PFSK-1 (cell line): ENCODE measurements around the gene TRAF6.

ENCODE experiments used
- FOXP2 ChIP-seq: optimal IDR thresholded peaks from 2 replicates; pipeline ENCODE3; 2011; ENCODE audit warnings: borderline replicate concordance, control low read depth, inconsistent platforms; ENCODE audit not compliant: insufficient read depth; ENCODE audit errors: extremely low read length, extremely low read depth
- POLR2AphosphoS5 ChIP-seq: IDR thresholded peaks from 2 replicates; pipeline ENCODE4 v1.6.1; 2012; ENCODE audit warnings: low read depth, mild to moderate bottlenecking, control low read depth, low read length, moderate library complexity
- SIN3A ChIP-seq: IDR thresholded peaks from 2 replicates; pipeline ENCODE4 v1.6.1; 2012; ENCODE audit warnings: mild to moderate bottlenecking, low read length, moderate library complexity, borderline replicate concordance; ENCODE audit not compliant: insufficient read depth
- TAF1 ChIP-seq: IDR thresholded peaks from 2 replicates; pipeline ENCODE4 v1.6.1; 2012; ENCODE audit warnings: low read length, control low read depth, borderline replicate concordance; ENCODE audit not compliant: insufficient read depth
- TF ChIP-seq, protein P1 (sequence below), 2 experiments: IDR thresholded peaks; 2 replicates each; pipeline versions ENCODE4 v1.6.1 to v1.8.0; 2011 to 2012; ENCODE audit warnings: low read depth in 2 of 2, low read length in 2 of 2, control low read depth in 1 of 2, inconsistent platforms in 1 of 2, mild to moderate bottlenecking in 1 of 2, moderate library complexity in 1 of 2; ENCODE audit not compliant: insufficient read depth in 1 of 2

Gene TRAF6

GRCh38 chr11:36451045-36451444, 59.0 kb downstream of the TRAF6 start:
- TF ChIP-seq SIN3A: no peak
- no peak for TF ChIP-seq FOXP2
- no peak for TF ChIP-seq POLR2AphosphoS5
- no peak for TF ChIP-seq TAF1
- TF ChIP-seq, protein P1, sequence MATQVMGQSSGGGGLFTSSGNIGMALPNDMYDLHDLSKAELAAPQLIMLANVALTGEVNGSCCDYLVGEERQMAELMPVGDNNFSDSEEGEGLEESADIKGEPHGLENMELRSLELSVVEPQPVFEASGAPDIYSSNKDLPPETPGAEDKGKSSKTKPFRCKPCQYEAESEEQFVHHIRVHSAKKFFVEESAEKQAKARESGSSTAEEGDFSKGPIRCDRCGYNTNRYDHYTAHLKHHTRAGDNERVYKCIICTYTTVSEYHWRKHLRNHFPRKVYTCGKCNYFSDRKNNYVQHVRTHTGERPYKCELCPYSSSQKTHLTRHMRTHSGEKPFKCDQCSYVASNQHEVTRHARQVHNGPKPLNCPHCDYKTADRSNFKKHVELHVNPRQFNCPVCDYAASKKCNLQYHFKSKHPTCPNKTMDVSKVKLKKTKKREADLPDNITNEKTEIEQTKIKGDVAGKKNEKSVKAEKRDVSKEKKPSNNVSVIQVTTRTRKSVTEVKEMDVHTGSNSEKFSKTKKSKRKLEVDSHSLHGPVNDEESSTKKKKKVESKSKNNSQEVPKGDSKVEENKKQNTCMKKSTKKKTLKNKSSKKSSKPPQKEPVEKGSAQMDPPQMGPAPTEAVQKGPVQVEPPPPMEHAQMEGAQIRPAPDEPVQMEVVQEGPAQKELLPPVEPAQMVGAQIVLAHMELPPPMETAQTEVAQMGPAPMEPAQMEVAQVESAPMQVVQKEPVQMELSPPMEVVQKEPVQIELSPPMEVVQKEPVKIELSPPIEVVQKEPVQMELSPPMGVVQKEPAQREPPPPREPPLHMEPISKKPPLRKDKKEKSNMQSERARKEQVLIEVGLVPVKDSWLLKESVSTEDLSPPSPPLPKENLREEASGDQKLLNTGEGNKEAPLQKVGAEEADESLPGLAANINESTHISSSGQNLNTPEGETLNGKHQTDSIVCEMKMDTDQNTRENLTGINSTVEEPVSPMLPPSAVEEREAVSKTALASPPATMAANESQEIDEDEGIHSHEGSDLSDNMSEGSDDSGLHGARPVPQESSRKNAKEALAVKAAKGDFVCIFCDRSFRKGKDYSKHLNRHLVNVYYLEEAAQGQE (IDR thresholded peaks at IDR 0.05; ENCODE audit: insufficient read depth in 1 of 2, low read depth in 2 of 2, low read length in 2 of 2): no peak

GRCh38 chr11:36450110-36450572, 59.9 kb downstream of the TRAF6 start:
- TF ChIP-seq TAF1: no peak
- TF ChIP-seq, protein P1 (IDR thresholded peaks at IDR 0.05; ENCODE audit: insufficient read depth in 1 of 2, low read depth in 2 of 2, low read length in 2 of 2): no peak

DNA sequence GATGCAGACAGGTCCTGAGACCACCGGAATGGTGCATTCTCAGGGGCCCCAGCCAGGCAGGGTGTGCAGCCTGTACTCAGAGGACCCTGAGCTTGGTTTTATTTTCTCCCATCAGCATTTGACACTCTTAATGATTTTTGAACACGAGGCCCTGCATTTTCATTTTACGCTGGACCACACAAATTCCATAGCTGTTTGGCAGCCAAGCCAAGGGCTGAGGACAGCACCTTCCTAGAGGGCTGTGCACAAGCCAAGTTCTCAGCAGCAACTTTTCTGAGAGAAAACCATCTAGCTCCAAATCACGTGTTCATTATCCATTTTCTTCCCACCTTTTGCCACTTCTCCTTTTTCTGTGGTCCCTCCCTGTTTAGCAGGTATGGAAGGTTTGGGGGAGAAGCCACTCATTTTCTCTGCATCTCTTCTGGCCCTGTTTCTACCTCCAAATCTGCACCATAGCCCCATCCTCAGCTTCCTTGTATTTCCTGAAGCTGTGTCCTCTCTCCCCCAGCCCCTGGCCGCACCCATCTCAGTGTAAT, 60.4 kb downstream of the TRAF6 start:
- TF ChIP-seq FOXP2 (no peak), TAF1 (no peak), SIN3A (no peak), POLR2AphosphoS5 (no peak)
- TF ChIP-seq, protein P1 (IDR thresholded peaks at IDR 0.05; ENCODE audit: insufficient read depth in 1 of 2, low read depth in 2 of 2, low read length in 2 of 2): no peak

DNA sequence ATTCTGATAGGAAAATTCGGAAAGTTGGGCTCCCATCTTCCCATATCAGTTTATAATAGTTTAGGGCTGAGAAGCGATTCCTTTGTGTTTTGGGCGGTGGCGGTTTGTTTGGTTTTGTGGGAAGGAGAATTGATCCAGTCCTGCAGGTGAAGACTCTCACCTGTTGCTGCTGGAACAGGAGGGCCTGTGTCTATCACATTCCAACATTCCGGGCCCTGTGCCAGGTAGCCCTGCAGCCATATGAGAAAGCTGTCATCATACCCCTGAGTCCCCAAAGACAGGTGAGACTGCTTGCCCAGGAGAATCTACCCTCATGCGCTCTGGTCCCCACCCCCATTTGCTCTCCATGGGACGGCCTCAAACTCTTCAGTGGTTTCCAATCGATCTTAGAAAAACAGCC, 62.1 kb downstream of the TRAF6 start:
- TF ChIP-seq FOXP2 (no peak), POLR2AphosphoS5 (no peak), TAF1 (no peak), SIN3A (no peak)
- TF ChIP-seq, protein P1 (IDR thresholded peaks at IDR 0.05; ENCODE audit: insufficient read depth in 1 of 2, low read depth in 2 of 2, low read length in 2 of 2): no peak

DNA sequence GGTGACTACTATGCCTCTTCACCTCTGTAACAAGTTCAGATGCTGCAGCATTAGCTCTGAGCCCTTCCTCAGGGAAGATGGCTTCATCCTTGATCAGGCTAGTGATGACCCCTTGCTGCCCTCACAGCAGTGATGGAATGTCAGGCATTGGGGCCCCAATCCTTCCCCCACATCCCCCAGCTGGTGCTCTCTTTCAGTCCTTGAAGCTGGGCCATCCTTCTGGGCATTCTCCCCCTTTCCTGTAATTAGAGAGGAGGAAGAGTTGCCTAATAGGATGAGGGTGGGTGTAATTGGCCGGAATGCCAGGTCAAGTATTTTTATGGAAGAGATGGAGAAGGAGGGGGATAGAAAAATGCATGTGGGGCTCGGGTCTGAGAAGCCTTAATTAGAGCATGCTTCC, 62.6 kb downstream of the TRAF6 start:
- TF ChIP-seq SIN3A: no peak
- TF ChIP-seq, protein P1 (IDR thresholded peaks at IDR 0.05; ENCODE audit: insufficient read depth in 1 of 2, low read depth in 2 of 2, low read length in 2 of 2): no peak
- TF ChIP-seq FOXP2: no peak
- no peak for TF ChIP-seq TAF1
- no peak for TF ChIP-seq POLR2AphosphoS5
